HL-60 (cell line): ENCODE measurements around the gene SPHK1.

Source experiments
- DNase-seq, 2 experiments: peaks; one replicate each; pipeline ENCODE4 v3.0.0-alpha.2; 2010 to 2020; ENCODE audit warnings: low read depth in 1 of 2, low spot score in 1 of 2
- H3K27ac ChIP-seq: fragments of 250-450 bp; sonication (Bioruptor Pico); replicated peaks from 2 replicates; pipeline ENCODE4 v1.5.1; 2020; ENCODE audit warnings: mild to moderate bottlenecking, moderate library complexity
- H3K27me3 ChIP-seq: fragments of 250-450 bp; sonication (Bioruptor Pico); 2 replicates; pipeline ENCODE4 v1.5.1; 2021; ENCODE audit warnings: mild to moderate bottlenecking, moderate library complexity; ENCODE audit not compliant: insufficient read depth, poor library complexity, severe bottlenecking
- H3K4me3 ChIP-seq: replicated peaks from 2 replicates; pipeline ENCODE4 v1.5.1; 2011; ENCODE audit warnings: mild to moderate bottlenecking, control low read depth, low read length; ENCODE audit not compliant: insufficient read depth
- GABPA ChIP-seq: IDR thresholded peaks from 2 replicates; pipeline ENCODE4 v1.6.1; 2012; ENCODE audit warnings: low read depth
- POLR2AphosphoS5 ChIP-seq: IDR thresholded peaks from 2 replicates; pipeline ENCODE4 v1.6.1; 2012; ENCODE audit warnings: low read depth
- SPI1 ChIP-seq: IDR thresholded peaks from 2 replicates; pipeline ENCODE4 v1.6.1; 2012; ENCODE audit warnings: low read depth, mild to moderate bottlenecking, borderline replicate concordance
- TF ChIP-seq, protein P1 (sequence below): IDR thresholded peaks from 2 replicates; pipeline ENCODE4 v1.6.1; 2012; ENCODE audit warnings: low read depth; ENCODE audit not compliant: insufficient replicate concordance
- TF ChIP-seq, protein P2 (sequence below): IDR thresholded peaks from one replicate; pipeline ENCODE4 v1.5.1; 2011; ENCODE audit warnings: low read length, control low read depth, inconsistent platforms; ENCODE audit not compliant: insufficient read depth

SPHK1 gene

GRCh38 chr17:76408037-76408849 lies 23.8 kb downstream of the SPHK1 start:
- Histone ChIP-seq H3K27ac (no peak overlapping the region), H3K27me3 (no peaks in the 10 kb centered on the region), H3K4me3 (no peak overlapping the region)
- TF ChIP-seq SPI1 (peak; percentile 96), POLR2AphosphoS5 (no peak), GABPA (no peak)
- TF ChIP-seq, protein P1, sequence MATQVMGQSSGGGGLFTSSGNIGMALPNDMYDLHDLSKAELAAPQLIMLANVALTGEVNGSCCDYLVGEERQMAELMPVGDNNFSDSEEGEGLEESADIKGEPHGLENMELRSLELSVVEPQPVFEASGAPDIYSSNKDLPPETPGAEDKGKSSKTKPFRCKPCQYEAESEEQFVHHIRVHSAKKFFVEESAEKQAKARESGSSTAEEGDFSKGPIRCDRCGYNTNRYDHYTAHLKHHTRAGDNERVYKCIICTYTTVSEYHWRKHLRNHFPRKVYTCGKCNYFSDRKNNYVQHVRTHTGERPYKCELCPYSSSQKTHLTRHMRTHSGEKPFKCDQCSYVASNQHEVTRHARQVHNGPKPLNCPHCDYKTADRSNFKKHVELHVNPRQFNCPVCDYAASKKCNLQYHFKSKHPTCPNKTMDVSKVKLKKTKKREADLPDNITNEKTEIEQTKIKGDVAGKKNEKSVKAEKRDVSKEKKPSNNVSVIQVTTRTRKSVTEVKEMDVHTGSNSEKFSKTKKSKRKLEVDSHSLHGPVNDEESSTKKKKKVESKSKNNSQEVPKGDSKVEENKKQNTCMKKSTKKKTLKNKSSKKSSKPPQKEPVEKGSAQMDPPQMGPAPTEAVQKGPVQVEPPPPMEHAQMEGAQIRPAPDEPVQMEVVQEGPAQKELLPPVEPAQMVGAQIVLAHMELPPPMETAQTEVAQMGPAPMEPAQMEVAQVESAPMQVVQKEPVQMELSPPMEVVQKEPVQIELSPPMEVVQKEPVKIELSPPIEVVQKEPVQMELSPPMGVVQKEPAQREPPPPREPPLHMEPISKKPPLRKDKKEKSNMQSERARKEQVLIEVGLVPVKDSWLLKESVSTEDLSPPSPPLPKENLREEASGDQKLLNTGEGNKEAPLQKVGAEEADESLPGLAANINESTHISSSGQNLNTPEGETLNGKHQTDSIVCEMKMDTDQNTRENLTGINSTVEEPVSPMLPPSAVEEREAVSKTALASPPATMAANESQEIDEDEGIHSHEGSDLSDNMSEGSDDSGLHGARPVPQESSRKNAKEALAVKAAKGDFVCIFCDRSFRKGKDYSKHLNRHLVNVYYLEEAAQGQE = no peak
- TF ChIP-seq, protein P2, sequence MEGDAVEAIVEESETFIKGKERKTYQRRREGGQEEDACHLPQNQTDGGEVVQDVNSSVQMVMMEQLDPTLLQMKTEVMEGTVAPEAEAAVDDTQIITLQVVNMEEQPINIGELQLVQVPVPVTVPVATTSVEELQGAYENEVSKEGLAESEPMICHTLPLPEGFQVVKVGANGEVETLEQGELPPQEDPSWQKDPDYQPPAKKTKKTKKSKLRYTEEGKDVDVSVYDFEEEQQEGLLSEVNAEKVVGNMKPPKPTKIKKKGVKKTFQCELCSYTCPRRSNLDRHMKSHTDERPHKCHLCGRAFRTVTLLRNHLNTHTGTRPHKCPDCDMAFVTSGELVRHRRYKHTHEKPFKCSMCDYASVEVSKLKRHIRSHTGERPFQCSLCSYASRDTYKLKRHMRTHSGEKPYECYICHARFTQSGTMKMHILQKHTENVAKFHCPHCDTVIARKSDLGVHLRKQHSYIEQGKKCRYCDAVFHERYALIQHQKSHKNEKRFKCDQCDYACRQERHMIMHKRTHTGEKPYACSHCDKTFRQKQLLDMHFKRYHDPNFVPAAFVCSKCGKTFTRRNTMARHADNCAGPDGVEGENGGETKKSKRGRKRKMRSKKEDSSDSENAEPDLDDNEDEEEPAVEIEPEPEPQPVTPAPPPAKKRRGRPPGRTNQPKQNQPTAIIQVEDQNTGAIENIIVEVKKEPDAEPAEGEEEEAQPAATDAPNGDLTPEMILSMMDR = peak; percentile 92
- DNase-seq = peak in 1 of 2 experiments; percentile 79

DNA sequence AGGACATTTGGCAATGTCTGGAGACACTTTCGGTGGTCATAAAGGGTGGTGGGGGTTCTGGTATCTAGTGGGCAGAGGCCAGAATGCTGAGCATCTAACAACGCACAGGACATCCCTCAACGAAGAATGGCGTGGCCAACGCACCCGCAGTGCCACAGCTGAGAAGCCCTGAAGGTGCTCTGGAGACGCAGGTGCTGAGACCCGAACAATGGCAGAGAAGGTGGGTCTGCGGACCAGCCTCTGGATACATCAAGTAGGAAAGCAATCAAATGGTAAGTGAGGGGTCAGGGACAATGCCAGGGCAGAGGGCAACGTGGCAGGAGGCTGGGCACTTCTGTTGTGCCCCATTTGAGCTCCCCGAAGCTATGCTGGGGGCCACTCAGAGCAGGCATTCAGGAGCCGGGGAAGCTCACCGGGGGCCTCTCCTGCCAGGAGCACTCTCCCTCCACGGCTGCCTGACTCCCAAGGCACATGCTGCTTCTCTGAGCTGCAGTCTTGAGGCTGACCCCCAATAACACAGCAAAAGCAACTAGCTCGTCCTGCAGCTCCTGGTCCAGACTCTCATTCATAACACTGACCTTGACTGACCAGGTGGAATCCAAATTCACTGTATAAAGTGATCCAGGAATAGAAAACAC lies 26.0 kb downstream of the SPHK1 start:
- H3K27me3 ChIP-seq = no peaks in the 10 kb centered on the region
- no peak for DNase-seq
- H3K27ac ChIP-seq = no peak overlapping the region
- TF ChIP-seq, protein P1 = no peak
- H3K4me3 ChIP-seq = no peak overlapping the region

GRCh38 chr17:76411247-76411646 lies 26.8 kb downstream of the SPHK1 start:
- DNase-seq = no peak
- Histone ChIP-seq H3K27ac (no peak overlapping the region), H3K27me3 (no peaks in the 10 kb centered on the region), H3K4me3 (no peak overlapping the region)
- TF ChIP-seq GABPA (no peak), SPI1 (no peak), POLR2AphosphoS5 (no peak)
- TF ChIP-seq, protein P2 = no peak
- TF ChIP-seq, protein P1 = no peak
